Activated CD4-positive, alpha-beta T cell treated with anti-CD3 and anti-CD28 coated beads, Interleukin-2, amount 10 ng/mL, durations not matched to agents 24 days and 14 days (primary cell): ENCODE measurements around the gene FBXO7. TPM values are rescaled to one million over a fixed set of nuclear protein-coding genes. Genes with fewer than 3 reads are reported as not detected.
A peak's percentile ranks its signal among the peaks of the same experiment; 100 is the strongest.

ENCODE experiments used
- DNase-seq: peaks from one replicate; pipeline ENCODE4 v3.0.0; 2022
- H3K27ac Mint-ChIP-seq: one replicate; pipeline ENCODE4 v1.8.0; 2022; ENCODE audit warnings: mild to moderate bottlenecking, mixed read lengths
- H3K27me3 Mint-ChIP-seq: one replicate; pipeline ENCODE4 v1.8.0; 2022; ENCODE audit warnings: mixed read lengths
- H3K36me3 Mint-ChIP-seq: one replicate; pipeline ENCODE4 v1.8.0; 2022; ENCODE audit warnings: low read depth, mild to moderate bottlenecking, mixed read lengths
- H3K4me1 Mint-ChIP-seq: one replicate; pipeline ENCODE4 v1.8.0; 2021; ENCODE audit warnings: mixed read lengths
- H3K4me3 Mint-ChIP-seq: one replicate; pipeline ENCODE4 v1.8.0; 2022; ENCODE audit warnings: mild to moderate bottlenecking, moderate library complexity, mixed read lengths
- H3K9me3 Mint-ChIP-seq: one replicate; pipeline ENCODE4 v1.8.0; 2021; ENCODE audit warnings: mixed read lengths
- intact Hi-C: fragments of 100-400 bp; cut with micrococcal nuclease; formaldehyde crosslinking; loops from one replicate; pipeline ENCODE4 v1.15.1; 2023
- total RNA-seq: library from RNA; stranded (reverse); gene quantifications from 2 replicates; pipeline ENCODE4 v1.2.3, GENCODE V29; 2022

The FBXO7 gene
- total RNA-seq, 1 donor from 2014 or later = 95.6 TPM

DNA sequence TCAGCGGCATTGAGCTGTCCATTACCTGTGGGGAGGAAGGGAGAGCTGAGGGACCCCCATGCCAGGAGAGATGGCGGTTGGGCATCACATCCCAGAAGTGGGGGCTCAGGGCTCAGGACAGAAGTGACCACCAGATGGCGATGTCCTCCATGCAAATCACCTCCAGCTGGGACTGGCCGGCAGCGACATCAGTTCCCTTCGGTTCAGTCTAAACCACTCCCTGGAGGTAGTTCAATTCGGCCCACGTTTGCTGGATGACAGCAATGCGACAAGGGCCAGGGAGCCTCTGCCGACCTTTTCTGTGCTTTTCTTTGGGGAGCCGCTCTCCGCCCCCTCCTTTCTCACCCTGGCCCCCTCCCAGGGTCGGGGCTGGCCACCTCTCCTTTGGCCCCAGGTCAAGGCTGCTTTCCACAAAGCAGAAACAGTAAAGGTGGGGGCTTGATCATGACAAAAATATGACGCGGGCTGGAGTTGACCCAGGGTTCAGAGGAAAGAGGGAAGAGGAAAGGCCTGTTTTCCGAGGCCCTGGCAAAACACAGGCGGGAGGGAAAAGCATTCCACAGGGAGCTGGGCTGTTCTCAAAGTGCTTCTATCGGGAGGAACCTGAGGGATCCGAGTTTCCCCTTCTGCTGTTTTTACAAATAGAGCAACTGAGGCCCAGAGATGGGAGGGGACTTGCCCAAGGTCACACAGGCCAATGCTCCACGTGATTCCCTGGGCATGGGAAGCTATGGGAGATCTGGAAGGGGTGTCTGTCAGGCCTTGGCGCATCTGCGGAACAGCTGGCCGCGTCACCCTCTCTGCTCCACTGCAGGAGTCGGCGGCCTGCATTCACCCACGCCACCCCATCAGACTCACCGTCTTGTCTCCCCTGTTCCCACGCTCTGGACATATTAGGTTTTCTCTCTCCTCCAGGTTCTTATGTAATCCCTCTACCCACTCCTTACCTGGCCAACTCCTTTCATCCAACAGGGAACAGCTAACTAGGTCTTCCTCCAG lies 54.7 kb downstream of the FBXO7 start:
- intact Hi-C loops = loop anchor here (1.0 to 2.0 kb wide), 2 partner anchors 268 to 458 kb away; no protein-coding TSS in a partner anchor
- no peaks in the 10 kb centered on the region for H3K9me3 Mint-ChIP-seq

DNA sequence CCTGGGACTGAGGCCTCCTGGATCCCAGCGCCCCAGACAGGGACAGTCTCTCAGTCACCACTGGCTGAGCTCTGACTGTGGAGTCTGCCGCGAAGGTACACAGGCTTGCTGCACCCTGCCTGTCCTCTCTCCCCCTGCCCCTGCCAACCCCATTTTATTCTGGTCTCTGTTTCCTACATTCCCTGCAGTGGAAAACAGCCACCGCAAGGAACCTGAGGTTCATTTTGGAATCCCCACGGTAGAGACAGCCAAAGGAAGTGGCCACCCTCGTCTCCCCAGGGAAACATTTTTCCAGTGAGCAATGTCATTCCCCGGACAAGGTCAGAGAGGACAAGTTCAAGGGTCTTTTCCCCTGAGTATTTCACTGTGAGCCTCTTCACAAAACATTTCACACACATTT lies 56.6 kb downstream of the FBXO7 start:
- no peaks in the 10 kb centered on the region for H3K36me3 Mint-ChIP-seq
- no peak overlapping the region for H3K27ac Mint-ChIP-seq
- intact Hi-C loops = no loop called here
- DNase-seq = no peak
- H3K27me3 Mint-ChIP-seq = peaks cover 2% of the 10 kb centered on the region
- H3K4me3 Mint-ChIP-seq = no peak overlapping the region
- no peaks in the 10 kb centered on the region for H3K4me1 Mint-ChIP-seq
- no peaks in the 10 kb centered on the region for H3K9me3 Mint-ChIP-seq

More for the DNA sequence above, 54.7 kb downstream of the FBXO7 start:
- peak; percentile 85 for DNase-seq
- Mint-ChIP-seq H3K36me3 (no peaks in the 10 kb centered on the region), H3K27ac (no peak overlapping the region), H3K27me3 (peaks cover 2% of the 10 kb centered on the region), H3K4me1 (no peaks in the 10 kb centered on the region), H3K4me3 (no peak overlapping the region)

DNA sequence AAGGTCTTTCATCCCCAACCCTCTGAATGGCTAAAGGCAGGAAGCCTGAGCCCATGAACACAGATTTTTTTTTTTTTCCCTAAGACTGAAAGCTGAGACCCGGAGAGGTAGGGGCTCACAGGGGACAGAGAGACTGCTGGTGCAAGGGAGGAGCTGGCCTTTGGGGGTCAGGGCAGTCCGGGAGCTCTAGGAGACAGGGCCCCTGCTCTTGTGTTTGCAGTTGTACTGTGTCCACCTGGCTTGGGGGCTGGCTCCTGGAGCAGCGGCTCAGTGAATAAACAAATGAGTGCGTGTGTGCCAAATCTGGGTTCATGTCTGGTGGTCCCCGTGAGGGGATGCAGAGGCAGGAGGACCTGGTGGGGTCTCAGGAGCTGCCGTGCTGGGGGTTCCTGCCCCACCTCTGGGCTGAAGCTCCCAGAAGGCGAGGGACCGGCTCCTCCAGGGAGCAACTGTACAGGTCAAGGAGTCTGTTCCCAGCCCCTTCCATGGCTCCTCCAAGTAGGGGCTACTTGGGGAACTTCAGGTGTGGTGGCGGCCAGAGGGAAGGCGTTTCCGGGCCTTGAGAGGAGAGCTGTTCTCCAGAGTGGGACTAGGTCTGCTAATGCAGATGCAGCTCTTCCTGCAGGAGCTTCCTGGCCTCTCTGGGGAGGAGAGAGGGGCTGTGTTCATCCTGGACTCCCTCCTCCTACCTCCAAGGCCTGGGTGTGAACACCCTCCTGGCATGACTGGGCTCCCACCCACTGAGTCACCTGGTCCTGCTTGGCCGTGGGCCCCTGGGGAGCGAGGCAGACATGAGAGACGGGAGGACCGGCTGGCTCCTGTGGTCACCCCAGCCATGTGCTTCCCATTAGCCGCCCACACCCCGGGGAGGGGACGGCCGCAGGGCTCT lies 57.6 kb downstream of the FBXO7 start:
- no peaks in the 10 kb centered on the region for H3K9me3 Mint-ChIP-seq
- H3K4me3 Mint-ChIP-seq = no peak overlapping the region
- no peak overlapping the region for H3K27ac Mint-ChIP-seq
- H3K36me3 Mint-ChIP-seq = no peaks in the 10 kb centered on the region
- intact Hi-C loops = no loop called here
- H3K4me1 Mint-ChIP-seq = no peaks in the 10 kb centered on the region
- H3K27me3 Mint-ChIP-seq = peaks cover 2% of the 10 kb centered on the region
- DNase-seq = no peak

DNA sequence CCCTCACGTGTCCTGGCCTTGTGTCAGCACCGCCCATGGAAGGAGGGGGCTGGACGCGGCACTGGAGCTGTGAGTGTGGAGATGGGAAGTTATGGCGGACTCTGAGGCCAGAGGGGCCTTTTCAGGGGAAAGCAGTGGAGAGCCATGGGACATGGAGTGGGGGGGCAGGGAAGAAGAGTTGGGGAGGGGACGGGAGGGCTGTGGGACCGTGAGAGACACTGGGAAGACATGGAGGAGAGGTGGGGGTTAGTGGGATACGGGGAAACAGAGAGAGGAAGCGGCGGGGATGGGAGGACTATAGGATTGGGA lies 58.2 kb downstream of the FBXO7 start:
- no peak overlapping the region for H3K4me3 Mint-ChIP-seq
- H3K27me3 Mint-ChIP-seq = peaks cover 2% of the 10 kb centered on the region
- H3K27ac Mint-ChIP-seq = no peak overlapping the region
- DNase-seq = no peak
- no peaks in the 10 kb centered on the region for H3K9me3 Mint-ChIP-seq
- H3K4me1 Mint-ChIP-seq = no peaks in the 10 kb centered on the region
- no peaks in the 10 kb centered on the region for H3K36me3 Mint-ChIP-seq
- intact Hi-C loops = no loop called here

- H3K27me3 Mint-ChIP-seq = peaks cover 2% of the 10 kb centered on the region
- no peaks in the 10 kb centered on the region for H3K4me1 Mint-ChIP-seq
- intact Hi-C loops = no loop called here
- no peak overlapping the region for H3K27ac Mint-ChIP-seq
- H3K36me3 Mint-ChIP-seq = no peaks in the 10 kb centered on the region
- no peak overlapping the region for H3K4me3 Mint-ChIP-seq
- H3K9me3 Mint-ChIP-seq = no peaks in the 10 kb centered on the region
- DNase-seq = no peak
These were observed 58.9 kb downstream of the FBXO7 start for GRCh38 chr22:32533265-32534111.

GRCh38 chr22:32534252-32535235 lies 59.9 kb downstream of the FBXO7 start:
- Mint-ChIP-seq H3K4me1 (peaks cover under 1% of the 10 kb centered on the region), H3K27ac (no peak overlapping the region), H3K27me3 (peaks cover 8% of the 10 kb centered on the region), H3K36me3 (no peaks in the 10 kb centered on the region), H3K9me3 (no peaks in the 10 kb centered on the region), H3K4me3 (no peak overlapping the region)
- intact Hi-C loops = no loop called here
- no peak for DNase-seq

GRCh38 chr22:32535531-32536190 lies 61.0 kb downstream of the FBXO7 start:
- intact Hi-C loops = no loop called here
- H3K27ac Mint-ChIP-seq = no peak overlapping the region
- peaks cover 7% of the 10 kb centered on the region for H3K27me3 Mint-ChIP-seq
- H3K4me1 Mint-ChIP-seq = peaks cover 2% of the 10 kb centered on the region
- H3K9me3 Mint-ChIP-seq = no peaks in the 10 kb centered on the region
- no peaks in the 10 kb centered on the region for H3K36me3 Mint-ChIP-seq
- H3K4me3 Mint-ChIP-seq = no peak overlapping the region
- DNase-seq = no peak

DNA sequence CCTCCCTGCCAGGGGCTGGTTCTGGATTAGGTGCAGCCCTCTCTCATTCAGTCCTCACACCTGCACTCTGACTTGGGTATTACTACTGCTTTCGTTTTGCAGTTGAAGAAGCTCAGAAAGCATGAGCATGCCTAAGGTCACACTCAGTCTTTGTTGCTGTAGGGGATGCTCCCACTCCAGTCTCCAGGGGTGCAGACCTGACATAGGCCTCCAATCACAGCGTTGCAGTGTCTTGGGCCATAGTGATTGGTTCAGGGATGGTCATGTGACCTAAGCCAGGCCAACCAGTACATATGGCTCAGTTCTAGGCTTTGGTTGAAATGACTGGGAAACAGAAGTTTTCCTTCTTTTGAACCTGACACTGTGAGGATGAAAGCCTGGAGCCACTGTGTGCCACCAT lies 61.7 kb downstream of the FBXO7 start:
- Mint-ChIP-seq H3K4me3 (no peak overlapping the region), H3K27me3 (peaks cover 7% of the 10 kb centered on the region), H3K9me3 (no peaks in the 10 kb centered on the region), H3K4me1 (peaks cover 2% of the 10 kb centered on the region), H3K27ac (no peak overlapping the region), H3K36me3 (no peaks in the 10 kb centered on the region)
- no peak for DNase-seq
- intact Hi-C loops = no loop called here

DNA sequence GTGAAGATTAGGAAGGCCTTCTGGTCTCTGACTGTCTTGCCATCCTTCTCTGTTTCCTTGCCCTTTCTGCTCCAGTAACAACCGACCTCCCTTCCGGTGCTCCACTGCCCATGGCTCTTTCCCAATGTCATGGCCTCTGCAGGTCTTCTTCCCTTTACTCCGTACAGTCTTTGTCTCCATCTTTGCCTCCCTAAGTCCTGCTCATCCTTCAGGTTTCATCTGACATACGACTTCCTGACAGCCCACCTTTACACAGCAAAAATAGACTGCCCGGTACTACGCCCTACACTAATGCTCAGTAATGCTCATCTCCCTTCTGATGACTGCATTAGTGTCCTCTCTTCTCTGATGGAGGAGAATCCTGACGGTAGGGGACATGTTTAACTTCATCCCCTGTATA lies 63.9 kb downstream of the FBXO7 start:
- peaks cover 7% of the 10 kb centered on the region for H3K27me3 Mint-ChIP-seq
- intact Hi-C loops = no loop called here
- H3K4me3 Mint-ChIP-seq = no peak overlapping the region
- H3K4me1 Mint-ChIP-seq = peaks cover 2% of the 10 kb centered on the region
- no peaks in the 10 kb centered on the region for H3K36me3 Mint-ChIP-seq
- DNase-seq = no peak
- no peak overlapping the region for H3K27ac Mint-ChIP-seq
- H3K9me3 Mint-ChIP-seq = no peaks in the 10 kb centered on the region

DNA sequence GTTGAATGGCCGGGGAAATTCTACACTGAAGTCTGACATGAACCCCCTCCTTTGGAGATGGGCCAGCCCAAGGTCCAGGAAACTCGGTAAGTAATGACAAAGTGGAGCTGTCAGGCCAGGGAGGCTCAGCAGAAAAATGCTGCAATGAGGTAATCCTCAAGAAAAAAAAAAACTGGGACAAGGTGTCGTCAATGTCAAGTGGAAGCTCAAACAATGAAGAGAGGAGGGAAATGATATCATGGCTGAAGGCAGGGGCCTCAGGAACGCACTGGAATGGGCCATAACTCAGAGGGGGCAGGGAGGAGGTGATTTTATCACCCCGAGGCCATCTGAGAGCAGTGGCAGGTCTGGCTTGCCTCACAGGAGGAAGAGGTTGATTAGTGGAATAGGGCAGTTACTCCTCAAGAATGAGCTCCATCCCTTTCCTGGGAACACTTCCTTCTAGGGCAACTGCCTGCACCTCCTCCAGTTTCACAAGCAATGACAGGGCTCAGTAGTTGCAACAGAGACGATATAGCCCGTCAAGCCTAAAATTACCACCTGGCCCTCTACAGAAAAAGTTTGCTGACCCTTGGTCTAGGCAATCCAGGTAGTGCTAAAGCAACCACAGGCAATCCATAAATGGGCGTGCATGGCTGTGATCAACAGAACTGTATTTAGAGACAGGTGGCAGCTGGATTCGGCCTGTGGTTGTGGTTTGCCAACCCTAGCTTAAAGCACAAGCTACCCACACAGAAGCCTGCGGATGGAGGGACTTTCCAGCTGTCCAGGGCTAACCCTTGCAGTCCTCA lies 65.2 kb downstream of the FBXO7 start:
- Mint-ChIP-seq H3K4me1 (peaks cover 2% of the 10 kb centered on the region), H3K36me3 (no peaks in the 10 kb centered on the region), H3K27me3 (peaks cover 7% of the 10 kb centered on the region), H3K27ac (no peak overlapping the region), H3K9me3 (no peaks in the 10 kb centered on the region), H3K4me3 (no peak overlapping the region)
- no peak for DNase-seq
- intact Hi-C loops = no loop called here

GRCh38 chr22:32541481-32541880 lies 66.9 kb downstream of the FBXO7 start:
- intact Hi-C loops = no loop called here
- peaks cover 2% of the 10 kb centered on the region for H3K4me1 Mint-ChIP-seq
- H3K9me3 Mint-ChIP-seq = no peaks in the 10 kb centered on the region

More at GRCh38 chr22:32541481-32541880, 66.9 kb downstream of the FBXO7 start:
- Mint-ChIP-seq H3K27me3 (peaks cover 7% of the 10 kb centered on the region), H3K36me3 (no peaks in the 10 kb centered on the region), H3K4me3 (no peak overlapping the region), H3K27ac (no peak overlapping the region)
- no peak for DNase-seq
